ENCODE data around the gene METTL26.
A peak's percentile ranks its signal among the peaks of the same experiment; 100 is the strongest.
"Not testable (repeated sequence)": the region's sequence is repeated elsewhere in the genome, so short reads cannot be mapped to it uniquely, and the experiment has no call there.

Gene METTL26

DNA sequence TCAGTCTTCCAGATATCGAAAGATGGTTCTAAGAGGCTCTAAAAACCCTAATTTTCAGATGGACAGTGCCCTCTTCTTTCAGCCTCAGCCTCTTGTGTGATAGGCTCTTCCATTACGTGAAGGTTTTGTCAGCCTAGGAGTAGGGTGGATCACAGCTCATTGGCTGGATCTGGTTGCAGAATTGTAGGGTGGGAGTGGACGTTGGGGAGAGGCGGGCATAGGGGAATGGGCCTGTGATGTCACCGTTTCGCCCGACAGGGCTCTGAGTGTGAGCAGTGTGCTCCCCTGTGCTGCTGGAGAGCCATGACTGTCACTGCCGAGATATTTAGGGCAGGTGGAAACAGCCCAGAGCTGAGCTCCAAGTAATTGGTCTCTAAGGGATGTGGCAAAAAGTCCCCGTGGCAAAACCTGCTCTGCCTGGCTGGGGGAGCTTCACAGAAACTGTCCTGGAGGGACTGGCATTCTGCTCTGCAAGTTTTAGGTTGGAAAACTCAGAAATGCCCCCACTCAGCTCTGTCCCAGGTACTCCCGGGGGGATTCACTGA is 11.5 kb downstream of the METTL26 start:
- no peak for DNase-seq

GRCh38 chr16:622920-623280 is 13.2 kb downstream of the METTL26 start:
- DNase-seq, result no peak

GRCh38 chr16:621526-622105 is 14.5 kb downstream of the METTL26 start:
- no peak for DNase-seq

DNA sequence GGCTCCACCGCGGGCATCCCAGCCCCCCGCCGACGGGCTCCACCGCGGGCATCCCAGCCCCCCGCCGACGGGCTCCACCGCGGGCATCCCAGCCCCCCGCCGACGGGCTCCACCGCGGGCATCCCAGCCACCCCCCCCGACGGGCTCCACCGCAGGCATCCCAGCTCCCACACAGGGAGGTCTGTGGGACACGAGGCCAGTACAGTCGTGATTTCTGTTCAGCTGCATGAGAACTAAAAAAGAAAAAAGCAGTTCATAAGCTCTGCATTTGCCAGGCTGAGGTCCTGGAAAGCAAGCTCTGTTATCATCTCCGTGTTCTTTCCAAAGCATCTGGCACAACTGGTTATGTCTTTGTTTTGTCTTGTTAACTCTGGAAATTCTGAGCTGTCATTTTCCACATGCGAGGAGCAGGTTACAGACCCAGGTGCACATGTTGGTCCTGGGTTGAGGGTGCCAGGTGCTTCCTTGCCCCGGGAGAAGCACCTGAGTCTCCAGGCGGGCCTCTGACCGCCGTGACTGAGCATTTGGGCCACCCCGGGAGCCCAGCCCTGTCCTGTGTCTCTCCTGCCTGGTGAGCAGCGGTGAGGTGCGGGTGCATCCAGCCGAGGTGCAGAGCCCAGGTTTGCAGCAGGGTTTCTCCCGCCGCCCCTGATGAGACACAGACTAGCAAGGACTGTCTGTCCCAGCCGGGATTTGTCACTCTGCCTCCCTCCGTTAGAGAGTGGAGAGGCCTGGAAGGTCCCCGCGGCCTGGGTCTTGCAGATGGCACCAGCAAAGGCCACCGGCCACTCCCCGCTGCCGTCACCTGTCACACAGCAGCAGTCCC is 15.2 kb downstream of the METTL26 start:
- no peak for DNase-seq

- DNase-seq, result no peak
These were observed 16.5 kb downstream of the METTL26 start for GRCh38 chr16:619476-620100.

- DNase-seq, result no peak
These were observed 18.2 kb downstream of the METTL26 start for GRCh38 chr16:617855-618254.

DNA sequence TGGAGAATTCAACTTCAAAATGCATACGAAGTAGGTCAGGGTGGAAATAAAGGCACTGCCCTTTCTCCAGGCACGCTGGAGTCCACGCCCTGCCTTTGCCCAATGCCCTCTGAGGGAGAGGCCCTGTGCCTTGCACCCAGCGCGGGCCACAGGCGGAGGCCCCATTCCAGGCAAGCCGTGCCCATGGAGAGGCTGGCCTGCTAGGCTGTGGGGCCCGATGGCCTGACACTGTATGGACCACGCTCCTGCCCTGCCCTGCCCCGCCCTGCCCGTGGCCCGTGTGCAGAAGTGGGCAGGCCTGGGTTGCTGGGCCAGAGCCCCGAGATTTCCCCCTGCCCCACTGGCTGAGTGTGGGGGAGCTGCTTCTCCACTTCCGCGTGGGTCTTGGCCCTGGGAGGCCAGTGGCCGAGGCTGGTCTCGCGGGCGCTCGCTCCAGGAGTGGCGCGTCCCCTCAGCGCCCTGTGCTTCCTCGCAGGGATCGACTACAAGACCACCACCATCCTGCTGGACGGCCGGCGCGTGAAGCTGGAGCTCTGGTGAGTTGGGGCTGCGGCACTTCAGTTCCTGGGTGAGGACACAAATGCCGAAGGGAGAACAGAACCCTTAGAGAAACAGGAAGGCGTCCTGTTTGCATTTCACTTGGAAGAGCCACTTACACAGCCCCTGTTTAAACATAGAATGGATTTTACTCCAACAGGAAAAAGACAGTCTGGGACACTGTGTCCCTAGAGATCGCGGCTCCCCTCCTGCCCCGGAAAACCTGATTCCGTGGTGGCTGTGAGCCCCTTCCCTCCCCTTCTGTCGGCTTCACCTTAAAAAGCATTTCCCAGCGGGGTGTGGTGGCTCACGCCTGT is 19.1 kb downstream of the METTL26 start:
- DNase-seq, result no peak

- no peak for DNase-seq
These were observed 21.0 kb downstream of the METTL26 start for GRCh38 chr16:615122-615521.

DNA sequence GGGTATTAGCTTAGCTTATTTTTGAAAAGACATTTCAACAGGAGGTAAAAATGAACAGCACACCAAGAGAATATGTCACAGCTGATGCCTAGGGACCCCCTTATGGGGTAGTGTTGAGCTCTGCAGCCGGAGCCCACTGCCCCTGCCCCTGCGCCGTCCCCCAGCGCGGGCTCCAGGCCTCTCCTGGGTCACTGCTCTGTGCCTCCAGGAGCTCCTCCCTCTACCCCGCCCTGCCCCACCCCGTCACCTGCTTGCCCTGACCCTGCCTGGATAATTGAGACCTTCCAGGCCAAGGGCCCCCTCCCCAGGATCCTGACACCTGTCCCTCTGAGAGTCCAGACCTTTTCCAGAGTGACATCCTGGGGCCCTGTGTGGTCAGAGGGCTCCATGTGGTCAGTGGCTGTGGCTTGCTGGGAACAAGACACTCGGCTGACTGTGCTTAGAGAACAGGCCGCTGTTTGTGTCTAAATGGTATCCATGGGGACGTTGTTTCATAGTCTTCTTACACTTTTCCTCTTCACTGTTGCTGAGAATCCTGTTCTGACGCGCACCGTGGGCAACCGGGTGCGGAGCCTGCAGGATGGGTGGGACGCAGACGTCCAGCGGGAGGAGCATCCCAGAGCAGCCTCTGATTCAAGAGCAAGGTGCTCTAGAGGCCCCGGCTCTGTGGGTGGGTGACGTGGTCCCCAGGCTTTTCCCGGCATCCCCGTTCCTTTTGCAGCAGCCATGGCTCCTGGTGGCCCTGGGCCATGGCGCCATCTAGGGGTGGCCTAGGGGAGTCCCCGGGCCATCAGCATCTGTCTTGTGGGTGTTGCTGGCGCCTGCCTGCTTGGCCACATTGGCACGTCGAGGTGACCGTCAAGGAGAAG is 25.4 kb downstream of the METTL26 start:
- DNase-seq, result peak; percentile 68 to 86 (median 79)

DNA sequence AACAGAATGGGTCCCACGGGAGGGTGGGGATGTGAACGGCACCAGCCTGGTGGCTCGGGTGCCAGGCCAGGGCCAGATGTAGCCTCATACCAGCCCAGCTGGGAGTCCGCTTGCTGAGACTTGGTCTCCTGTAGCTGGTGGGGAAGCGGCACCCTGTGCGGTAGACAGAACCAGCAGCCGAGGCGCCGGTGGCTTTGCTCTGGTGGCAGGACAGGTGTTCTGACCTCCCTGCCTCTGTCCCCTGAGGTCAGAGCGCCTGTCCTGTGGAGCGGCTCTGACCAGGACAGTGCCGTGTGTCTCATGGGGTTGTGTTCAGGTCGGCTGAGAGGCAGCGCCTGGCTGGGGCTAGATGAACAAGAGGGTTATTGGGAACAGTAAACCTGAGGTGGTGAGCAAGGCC is 26.1 kb downstream of the METTL26 start:
- no peak for DNase-seq

- no peak for DNase-seq
These were observed 26.8 kb downstream of the METTL26 start for GRCh38 chr16:609316-609715.

- DNase-seq, result no peak
These were observed 28.1 kb downstream of the METTL26 start for GRCh38 chr16:608019-608418.

GRCh38 chr16:606656-607307 is 29.3 kb downstream of the METTL26 start:
- no peak for DNase-seq

GRCh38 chr16:603933-604332 is 32.2 kb downstream of the METTL26 start:
- no peak for DNase-seq

DNA sequence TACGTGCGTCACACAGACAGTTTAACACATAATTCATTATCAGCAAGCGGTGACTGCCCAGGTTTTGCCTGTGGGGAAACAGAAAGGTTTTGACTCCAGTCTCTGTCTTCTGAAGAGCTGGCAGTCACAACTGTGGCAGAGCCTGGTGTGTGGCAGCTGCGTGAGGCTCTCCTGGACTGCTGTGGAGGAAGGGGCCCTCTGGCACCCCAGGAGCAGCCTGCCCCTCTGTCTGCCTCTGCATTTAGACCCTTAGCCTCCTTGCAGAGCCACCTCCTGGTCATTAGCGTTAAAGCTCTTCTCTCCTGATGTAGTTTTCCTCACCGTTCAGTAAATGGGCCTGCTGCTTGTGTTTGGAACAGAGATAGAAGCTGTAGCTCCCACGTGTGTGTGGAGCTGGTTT is 35.3 kb downstream of the METTL26 start:
- peak in 1 of 3 donors; percentile 26 for DNase-seq

DNA sequence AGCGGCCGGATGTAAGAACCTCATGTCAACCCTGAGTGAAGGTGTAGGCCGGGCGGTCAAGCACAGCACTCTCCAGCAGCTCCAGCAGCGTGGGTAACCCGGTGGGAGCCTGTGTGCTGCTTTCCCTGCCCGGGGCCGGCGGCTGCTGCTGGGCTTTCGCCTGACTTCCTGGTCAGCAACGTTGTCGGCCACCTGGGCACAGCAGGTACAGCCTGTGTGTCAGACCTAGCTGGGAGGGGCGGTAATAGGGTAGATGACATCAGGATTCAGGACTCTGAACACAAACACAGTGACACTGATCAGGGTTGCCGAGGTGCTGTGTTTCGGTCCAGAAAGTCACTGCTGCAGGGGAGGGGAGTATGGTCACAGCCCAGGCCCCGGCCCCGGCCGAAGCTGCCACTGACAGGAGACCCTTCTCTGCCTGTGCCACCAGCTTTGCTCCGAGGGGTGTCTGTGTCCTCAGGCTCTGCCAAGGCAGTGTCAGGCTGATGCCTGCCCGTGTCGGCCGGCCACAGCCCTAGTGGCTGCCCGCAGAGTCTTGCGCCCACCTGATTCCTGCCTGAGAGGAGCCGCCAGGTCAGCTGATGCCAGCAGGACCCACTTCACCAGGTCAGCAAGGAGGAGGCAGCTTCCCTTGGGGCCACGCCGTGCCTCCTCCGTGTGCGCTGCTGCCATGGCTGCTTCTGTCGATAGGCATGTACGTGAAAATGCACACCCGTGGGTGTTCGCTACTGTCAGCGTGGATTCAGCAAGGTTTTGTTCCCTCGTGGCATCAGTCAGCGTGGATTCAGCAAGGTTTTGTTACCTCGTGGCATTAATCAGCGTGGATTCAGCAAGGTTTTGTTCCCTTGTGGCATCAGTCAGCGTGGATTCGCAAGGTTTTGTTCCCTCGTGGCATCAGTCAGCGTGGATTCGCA is 37.0 kb downstream of the METTL26 start:
- no peak for DNase-seq

DNA sequence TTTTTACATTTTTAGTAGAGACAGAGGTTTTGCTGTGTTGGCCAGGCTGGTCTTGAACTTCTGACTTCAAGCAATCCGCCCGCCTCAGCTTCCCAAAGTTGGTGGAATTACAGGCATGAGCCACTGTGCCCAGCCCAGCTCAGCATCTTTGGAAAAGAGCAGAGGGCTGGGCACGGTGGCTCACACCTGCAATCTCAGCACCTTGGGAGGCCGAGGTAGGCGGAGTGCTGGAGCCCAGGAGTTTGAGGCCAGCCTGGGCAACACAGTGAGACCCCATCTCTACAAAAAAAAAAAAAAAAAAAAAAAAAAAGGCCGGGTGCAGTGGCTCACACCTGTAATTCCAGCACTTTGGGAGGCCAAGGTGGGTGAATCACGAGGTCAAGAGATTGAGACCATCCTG is 38.5 kb downstream of the METTL26 start:
- DNase-seq, result not testable (repeated sequence)

- no peak for DNase-seq
These were observed 39.4 kb downstream of the METTL26 start for GRCh38 chr16:596736-597060.

DNA sequence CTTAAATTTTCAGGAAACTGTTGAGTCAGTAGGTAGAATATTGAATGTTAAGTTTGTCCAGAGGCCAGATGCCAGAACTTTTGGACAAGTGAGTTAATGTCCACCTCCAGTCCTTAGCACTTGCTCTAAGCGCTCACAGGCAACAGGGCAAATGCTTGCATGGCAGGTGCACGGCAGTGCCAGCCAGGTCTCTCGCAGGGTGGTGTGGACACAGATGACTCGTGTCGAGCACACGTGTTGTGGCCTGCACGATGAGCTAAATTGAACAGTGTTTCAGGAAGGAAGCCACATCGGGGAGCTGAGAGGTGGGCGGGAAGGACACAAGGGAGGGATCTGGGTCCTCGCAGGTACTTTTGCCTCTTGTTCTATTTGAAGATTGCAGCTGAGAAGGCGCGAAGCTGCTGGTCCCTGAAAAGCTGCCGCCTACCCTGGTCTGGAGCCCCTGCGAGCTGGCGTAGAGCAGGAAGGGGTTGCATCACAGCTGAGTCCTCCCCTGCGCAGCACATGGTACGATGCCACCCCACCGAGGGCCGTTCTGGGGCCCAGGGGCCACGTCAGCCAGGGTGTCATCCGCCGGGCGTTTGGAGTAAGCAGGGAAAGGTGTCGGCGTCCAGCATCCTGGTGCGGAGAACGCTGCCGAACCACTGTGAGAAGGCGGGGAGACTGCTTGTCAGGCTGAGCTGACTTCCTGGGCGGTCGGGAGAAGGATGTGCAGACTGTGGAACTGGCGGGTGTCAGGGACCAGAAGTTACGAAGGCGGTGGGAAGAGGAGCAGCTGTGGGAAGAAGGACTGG is 40.0 kb downstream of the METTL26 start:
- peak; percentile 34 to 49 (median 35) for DNase-seq
